Muscle of leg (tissue), 11 donors: Measurements from ENCODE around the gene FGF11. TPM values are rescaled to one million over a fixed set of nuclear protein-coding genes. Genes with fewer than 3 reads are reported as not detected.
"Not testable (repeated sequence)": the region's sequence is repeated elsewhere in the genome, so short reads cannot be mapped to it uniquely, and the experiment has no call there.

Source experiments
- DNase-seq: peaks from one replicate; pipeline ENCODE4 v3.0.0; 2013
- H3K27ac ChIP-seq: one replicate; pipeline ENCODE4 v1.5.1; 2013; ENCODE audit warnings: mild to moderate bottlenecking, low read length, control low read depth
- H3K27me3 ChIP-seq: one replicate; pipeline ENCODE4 v1.6.1; 2013; ENCODE audit warnings: low read length; ENCODE audit not compliant: control insufficient read depth, insufficient read depth
- H3K36me3 ChIP-seq: one replicate; pipeline ENCODE4 v1.6.1; 2013; ENCODE audit warnings: low read length; ENCODE audit not compliant: control insufficient read depth, insufficient read depth
- H3K4me1 ChIP-seq: one replicate; pipeline ENCODE4 v1.6.1; 2013; ENCODE audit warnings: low read length; ENCODE audit not compliant: control insufficient read depth, insufficient read depth
- H3K4me3 ChIP-seq: one replicate; pipeline ENCODE4 v1.5.1; 2013; ENCODE audit warnings: low read length, control low read depth
- H3K9me3 ChIP-seq: replicated peaks from 2 replicates; pipeline ENCODE4 v1.6.1; 2013; ENCODE audit warnings: low read depth, low read length; ENCODE audit not compliant: control insufficient read depth
- WGBS: methylation state at CpG from one replicate; pipeline ENCODE4 v1.1.5; 2013; ENCODE audit warnings: missing lambda C conversion rate; ENCODE audit not compliant: insufficient coverage; 5-methylcytosine and 5-hydroxymethylcytosine counted together
- polyA plus RNA-seq, 8 donors: library from polyadenylated mRNA; unstranded; fragments of 120-200 nt; gene quantifications; one replicate each; pipeline versions ENCODE4 v1.2.1 to v1.2.3, GENCODE V29; 2013; ENCODE audit warnings: inconsistent platforms in 1 of 8, low replicate concordance in 1 of 8; ENCODE audit not compliant: insufficient read length in 8 of 8, insufficient read depth in 1 of 8
- total RNA-seq: library from RNA; stranded (reverse); fragments of 120-200 nt; gene quantifications from one replicate; pipeline ENCODE4 v1.2.4, GENCODE V29; 2013

FGF11 gene
- total and polyA plus RNA-seq, 9 donors: 1.0 to 4.8 (median 2.0) TPM

DNA sequence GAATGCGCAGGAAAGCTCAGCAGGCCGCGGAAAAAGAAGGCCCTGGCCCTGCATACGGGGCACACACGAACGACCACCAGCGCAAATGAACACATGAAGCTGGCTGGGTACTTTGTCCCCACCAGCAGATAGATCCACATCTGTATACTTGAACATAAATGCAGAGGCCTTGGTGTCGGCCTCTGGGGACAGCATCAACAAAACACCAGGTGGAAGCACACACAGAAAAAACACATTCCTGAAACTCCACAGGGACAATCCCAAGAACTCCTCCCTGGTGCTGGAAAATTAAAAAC lies 40.7 kb downstream of the FGF11 start:
- no peaks in the 10 kb centered on the region for H3K9me3 ChIP-seq
- peak overlapping the region; percentile 71 for H3K4me3 ChIP-seq
- 5% methylated on average over 7 of the region's 8 CpGs for WGBS
- H3K27ac ChIP-seq: peak overlapping the region; percentile 96
- H3K4me1 ChIP-seq: peaks cover 77% of the 10 kb centered on the region
- DNase-seq: peak; percentile 62
- H3K27me3 ChIP-seq: no peaks in the 10 kb centered on the region
- H3K36me3 ChIP-seq: no peaks in the 10 kb centered on the region

- WGBS: no CpG with 5 or more reads among the region's 4 CpGs
- not testable (repeated sequence) for H3K36me3 ChIP-seq, H3K27me3 ChIP-seq, H3K4me3 ChIP-seq, H3K9me3 ChIP-seq
- DNase-seq: peak; percentile 27
- Histone ChIP-seq H3K4me1 (peaks cover 76% of the 10 kb centered on the region), H3K27ac (peak within 1 kb of the TSS; percentile 100)
Measured at GRCh38 chr17:7481275-7481674, 42.0 kb downstream of the FGF11 start, which contains the start of gene SLC35G6. SLC35G6 (plus strand) TSS chr17:7481446; CDS start chr17:7481517, 71 bp downstream.

- H3K36me3 ChIP-seq, H3K27me3 ChIP-seq, H3K9me3 ChIP-seq, H3K4me3 ChIP-seq: not testable (repeated sequence)
- Histone ChIP-seq H3K4me1 (peaks cover 68% of the 10 kb centered on the region), H3K27ac (peak overlapping the region; percentile 100)
- 93% methylated on average over 17 of the region's 31 CpGs for WGBS
- peak; percentile 10 for DNase-seq
Measured at GRCh38 chr17:7481842-7482741, 42.8 kb downstream of the FGF11 start.

GRCh38 chr17:7482742-7483088 lies 43.4 kb downstream of the FGF11 start:
- H3K36me3 ChIP-seq, DNase-seq, H3K9me3 ChIP-seq, H3K27me3 ChIP-seq: not testable (repeated sequence)
- peak overlapping the region; percentile 88 for H3K4me3 ChIP-seq
- 84% methylated on average over 2 of the region's 6 CpGs for WGBS
- peaks cover 66% of the 10 kb centered on the region for H3K4me1 ChIP-seq
- peak overlapping the region; percentile 100 for H3K27ac ChIP-seq

- peak; percentile 97 for DNase-seq
- Histone ChIP-seq H3K4me1 (peaks cover 58% of the 10 kb centered on the region), H3K27ac (peak overlapping the region; percentile 100), H3K36me3 (peaks cover 4% of the 10 kb centered on the region), H3K27me3 (no peaks in the 10 kb centered on the region), H3K4me3 (peak overlapping the region; percentile 88), H3K9me3 (no peaks in the 10 kb centered on the region)
- 1% methylated on average over 20 of the region's 38 CpGs for WGBS
Measured at GRCh38 chr17:7483255-7484066, 44.1 kb downstream of the FGF11 start.

DNA sequence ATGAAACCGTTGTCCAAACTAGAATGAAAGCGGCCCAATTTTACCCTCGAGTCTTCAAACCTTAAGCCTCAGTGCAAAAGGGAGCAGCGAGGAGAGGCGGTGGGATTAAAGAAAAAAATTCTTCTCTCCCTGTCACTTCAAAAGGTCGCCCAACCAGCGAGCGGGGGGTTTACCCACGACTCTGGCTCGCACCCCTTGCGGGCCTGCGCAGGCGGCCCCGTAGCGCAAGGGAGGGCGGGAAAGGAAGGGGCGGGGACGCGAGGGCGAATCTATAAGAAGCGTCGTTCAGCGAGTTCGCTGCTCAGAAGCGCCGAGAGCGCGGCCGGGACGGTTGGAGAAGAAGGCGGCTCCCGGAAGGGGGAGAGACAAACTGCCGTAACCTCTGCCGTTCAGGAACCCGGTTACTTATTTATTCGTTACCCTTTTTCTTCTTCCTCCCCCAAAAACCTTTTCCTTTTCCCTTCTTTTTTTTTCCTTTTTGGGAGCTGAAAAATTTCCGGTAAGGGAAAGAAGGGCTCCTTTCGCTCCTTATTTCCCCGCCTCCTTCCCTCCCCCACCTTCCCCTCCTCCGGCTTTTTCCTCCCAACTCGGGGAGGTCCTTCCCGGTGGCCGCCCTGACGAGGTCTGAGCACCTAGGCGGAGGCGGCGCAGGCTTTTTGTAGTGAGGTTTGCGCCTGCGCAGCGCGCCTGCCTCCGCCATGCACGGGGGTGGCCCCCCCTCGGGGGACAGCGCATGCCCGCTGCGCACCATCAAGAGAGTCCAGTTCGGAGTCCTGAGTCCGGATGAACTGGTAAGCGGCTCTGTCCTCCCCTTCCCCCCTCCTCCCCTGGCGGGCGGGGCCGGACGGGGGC lies 45.0 kb downstream of the FGF11 start, which contains the start of gene POLR2A:
TSS of gene POLR2A (plus strand) at position 300 of the 852 bp plus-strand sequence.
- H3K4me1 ChIP-seq: peaks cover 55% of the 10 kb centered on the region
- H3K27me3 ChIP-seq: no peaks in the 10 kb centered on the region
- H3K36me3 ChIP-seq: peaks cover 4% of the 10 kb centered on the region
- H3K4me3 ChIP-seq: peak within 1 kb of the TSS; percentile 88
- WGBS: under 1% methylated on average over 46 of the region's 64 CpGs
- DNase-seq: peak; percentile 99
- H3K9me3 ChIP-seq: no peaks in the 10 kb centered on the region
- peak within 1 kb of the TSS; percentile 100 for H3K27ac ChIP-seq

DNA sequence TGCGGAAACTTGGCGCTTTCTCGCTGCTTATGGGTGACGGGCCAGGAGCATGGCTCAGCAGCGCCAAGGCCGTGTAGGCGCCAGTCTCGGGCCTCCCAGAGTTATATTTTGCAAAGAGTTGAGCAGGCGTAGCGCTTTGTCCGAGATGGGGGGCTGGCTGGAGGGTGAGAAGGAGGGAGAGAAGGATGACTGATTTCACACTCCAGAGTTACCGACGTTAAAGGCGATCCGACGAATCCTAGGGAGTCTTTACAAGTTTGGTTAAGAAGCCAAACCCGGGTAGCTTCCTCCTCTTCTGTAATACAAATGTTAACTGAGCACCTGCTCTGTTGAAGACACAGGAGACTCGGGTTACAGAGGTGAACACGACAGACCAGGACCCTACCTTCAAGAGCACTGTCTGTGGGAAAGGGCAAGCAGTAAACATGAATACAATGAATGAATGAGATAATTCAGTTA lies 45.6 kb downstream of the FGF11 start:
- peak overlapping the region; percentile 100 for H3K27ac ChIP-seq
- no peak for DNase-seq
- WGBS: 0% methylated on average over 10 of the region's 19 CpGs
- peaks cover 4% of the 10 kb centered on the region for H3K36me3 ChIP-seq
- H3K9me3 ChIP-seq: no peaks in the 10 kb centered on the region
- H3K27me3 ChIP-seq: no peaks in the 10 kb centered on the region
- H3K4me3 ChIP-seq: peak overlapping the region; percentile 88
- peaks cover 53% of the 10 kb centered on the region for H3K4me1 ChIP-seq

DNA sequence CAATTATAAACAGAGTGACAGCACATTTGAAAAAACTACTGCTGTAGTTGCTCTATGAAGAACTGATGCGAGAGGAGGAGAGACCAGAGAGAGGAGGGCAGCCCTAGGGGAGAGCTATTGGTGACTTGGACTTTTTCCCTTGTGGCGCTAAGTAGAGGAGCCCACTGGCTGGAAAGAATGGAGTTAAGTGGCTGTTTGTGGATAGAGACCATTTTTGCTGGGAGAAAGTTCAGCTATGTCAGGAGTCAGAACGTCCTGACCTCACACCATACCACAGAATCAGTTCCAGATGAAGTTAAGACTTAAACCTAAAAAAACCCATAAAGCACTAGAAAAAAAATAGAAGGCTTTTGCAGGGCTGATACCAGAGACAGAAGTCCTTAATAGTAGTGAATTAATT lies 46.9 kb downstream of the FGF11 start:
- H3K36me3 ChIP-seq: peaks cover 4% of the 10 kb centered on the region
- H3K4me1 ChIP-seq: peaks cover 42% of the 10 kb centered on the region
- peak; percentile 43 for DNase-seq
- H3K4me3 ChIP-seq: no peak overlapping the region
- H3K27ac ChIP-seq: peak overlapping the region; percentile 21
- H3K27me3 ChIP-seq: no peaks in the 10 kb centered on the region
- no peaks in the 10 kb centered on the region for H3K9me3 ChIP-seq
- 30% methylated on average over 1 of the region's 3 CpGs for WGBS

DNA sequence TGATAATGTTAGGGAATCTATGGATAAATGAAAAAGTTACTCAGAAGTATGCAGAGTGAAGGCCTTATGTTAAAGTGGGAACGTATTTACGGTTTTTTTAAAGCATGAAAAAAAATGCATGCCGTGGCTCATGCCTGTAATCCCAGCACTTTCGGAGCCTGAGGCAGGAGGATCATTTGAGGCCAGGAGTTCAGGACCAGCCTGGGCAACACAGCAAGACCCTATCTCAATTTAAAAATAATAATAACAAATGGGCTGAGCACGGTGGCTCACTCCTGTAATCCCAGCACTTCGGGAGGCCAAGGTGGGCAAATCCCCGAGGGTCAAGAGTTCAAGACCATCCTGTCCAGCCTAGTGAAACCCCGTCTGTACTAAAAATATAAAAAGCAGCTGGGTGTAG lies 50.8 kb downstream of the FGF11 start:
- DNase-seq: no peak
- Histone ChIP-seq H3K4me3 (no peak overlapping the region), H3K27ac (no peak overlapping the region), H3K9me3 (no peaks in the 10 kb centered on the region), H3K36me3 (peaks cover 8% of the 10 kb centered on the region), H3K4me1 (peaks cover 16% of the 10 kb centered on the region), H3K27me3 (no peaks in the 10 kb centered on the region)
- 56% methylated on average over 5 of the region's 8 CpGs for WGBS
